K562 (cell line): ENCODE measurements around the gene ART1. TPM values are rescaled to one million over a fixed set of nuclear protein-coding genes. Genes with fewer than 3 reads are reported as not detected.

Experiments used
- ATAC-seq: fragments of 200-7000 bp; cut with Tn5 transposase; 3 replicates; pipeline ENCODE4 v1.9.1; 2020; ENCODE audit warnings: moderate library complexity
- BruUV-seq: library from RNA; stranded (reverse); fragments of 400-500 nt; replicated peaks from 2 replicates; lab custom pipeline; 2021; lab: Mats Ljungman, UMichigan
- CTCF ChIA-PET: fragments of 300-600 bp; formaldehyde crosslinking; extraction: SDS; loops from one replicate; lab custom pipeline; 2021; ENCODE audit warnings: low intra/inter-chr PET ratio; lab: Yijun Ruan, JAX
- POLR2A ChIA-PET: fragments of 300-600, 350-650 bp; sonication (Branson Sonifier 250); formaldehyde crosslinking; extraction: SDS; loops from one replicate; lab custom pipeline; 2021; ENCODE audit warnings: antibody characterized with exemption, inconsistent platforms; lab: Yijun Ruan, JAX
- DNase-seq, 4 experiments: peaks; one replicate each; pipeline versions ENCODE4 v3.0.0 to v3.0.0-alpha.2; 2011 to 2018; ENCODE audit warnings: low spot score in 3 of 4, mixed read lengths in 3 of 4; ENCODE audit errors: extremely low read depth in 1 of 4
- FAIRE-seq: peaks from 2 replicates; lab custom pipeline; 2011; peaks lifted over from hg19 to GRCh38; lab: Jason Lieb, UNC
- H2AFZ ChIP-seq: 2 replicates; pipeline ENCODE4 v1.6.0; 2011; ENCODE audit warnings: low read depth, low read length, control low read depth, inconsistent platforms
- H3K27ac ChIP-seq: fragments of 200-600 bp; 3 replicates; pipeline ENCODE4 v1.8.0; 2011; ENCODE audit warnings: low read depth, mild to moderate bottlenecking, control low read depth, inconsistent platforms, low read length, moderate library complexity, mixed read lengths; ENCODE audit errors: extremely low read depth
- H3K27me3 ChIP-seq, 2 experiments: fragments of 300-600 bp in 1 of 2; 2 replicates in 1 of 2; 3 replicates in 1 of 2; pipeline versions ENCODE4 v1.6.0 to v1.8.0; 2011; ENCODE audit warnings: inconsistent platforms in 2 of 2, low read length in 2 of 2, mild to moderate bottlenecking in 1 of 2, mixed read lengths in 1 of 2, moderate library complexity in 1 of 2; ENCODE audit not compliant: control insufficient read depth in 2 of 2, insufficient read depth in 2 of 2
- H3K36me3 ChIP-seq: fragments of 300-600 bp; 3 replicates; pipeline ENCODE4 v1.8.0; 2011; ENCODE audit warnings: mild to moderate bottlenecking, low read length, inconsistent platforms; ENCODE audit not compliant: control insufficient read depth, insufficient read depth
- H3K4me1 ChIP-seq, 2 experiments: fragments of 200-600 bp in 1 of 2; replicated peaks in 1 of 2; 2 replicates in 1 of 2; 3 replicates in 1 of 2; pipeline versions ENCODE4 v1.5.1 to v1.8.0; 2011; ENCODE audit warnings: inconsistent platforms in 2 of 2, low read length in 2 of 2, mild to moderate bottlenecking in 1 of 2, mixed read lengths in 1 of 2, moderate library complexity in 1 of 2; ENCODE audit not compliant: control insufficient read depth in 2 of 2, insufficient read depth in 2 of 2
- H3K4me2 ChIP-seq: 2 replicates; pipeline ENCODE4 v1.6.1; 2011; ENCODE audit warnings: low read length, control low read depth, inconsistent platforms, mixed read lengths; ENCODE audit not compliant: insufficient read depth
- H3K4me3 ChIP-seq: fragments of 200-600 bp; sonication (generic), shearing (Covaris generic); 2 replicates; pipeline ENCODE4 v1.5.1; 2016; ENCODE audit warnings: control low read depth, inconsistent platforms
- H3K79me2 ChIP-seq: fragments of 200-600 bp; 3 replicates; pipeline ENCODE4 v1.8.0; 2011; ENCODE audit warnings: low read length, inconsistent platforms; ENCODE audit not compliant: control insufficient read depth, insufficient read depth
- H3K9ac ChIP-seq, 2 experiments: 2 replicates each; pipeline versions ENCODE4 v1.6.0 to v1.6.1; 2011; ENCODE audit warnings: low read depth in 2 of 2, low read length in 2 of 2, control low read depth in 1 of 2, inconsistent platforms in 1 of 2, mild to moderate bottlenecking in 1 of 2, mixed read lengths in 1 of 2; ENCODE audit not compliant: insufficient read depth in 1 of 2
- H3K9me1 ChIP-seq: one replicate; pipeline ENCODE4 v1.6.0; 2011; ENCODE audit warnings: inconsistent platforms, mild to moderate bottlenecking, low read length, moderate library complexity; ENCODE audit not compliant: control insufficient read depth, insufficient read depth
- H3K9me3 ChIP-seq: replicated peaks from 2 replicates; pipeline ENCODE4 v1.5.1; 2011; ENCODE audit warnings: low read depth, low read length, inconsistent platforms; ENCODE audit not compliant: control insufficient read depth, insufficient read depth
- H4K20me1 ChIP-seq: replicated peaks from 2 replicates; pipeline ENCODE4 v1.6.1; 2011; ENCODE audit warnings: low read length, inconsistent platforms, mixed read lengths; ENCODE audit not compliant: control insufficient read depth, insufficient read depth
- BACH1 ChIP-seq: fragments of 200-800 bp; sonication (Bioruptor generic); IDR thresholded peaks from 2 replicates; pipeline ENCODE4 v1.6.1; 2016; ENCODE audit warnings: missing genetic modification characterization, missing compliant biosample characterization
- EHMT2 ChIP-seq: fragments of 450-650 bp; IDR thresholded peaks from 2 replicates; pipeline ENCODE4 v1.6.1; 2018; ENCODE audit warnings: antibody characterized with exemption
- FOXA1 ChIP-seq: fragments of 450-650 bp; IDR thresholded peaks from 2 replicates; pipeline ENCODE4 v1.6.1; 2016; ENCODE audit warnings: mild to moderate bottlenecking, borderline replicate concordance
- KLF10 ChIP-seq: fragments of 250-450 bp; sonication (Bioruptor Pico); IDR thresholded peaks from 2 replicates; pipeline ENCODE4 v1.6.1; 2021; ENCODE audit warnings: matching md5 sums
- MLX ChIP-seq, 2 experiments: fragments of 450-650 bp in 1 of 2; sonication (generic) in 1 of 2; formaldehyde crosslinking; conservative IDR thresholded peaks; 2 replicates each; pipeline versions ENCODE4 v1.4.0 to v1.8.1; 2020 to 2022; ENCODE audit warnings: mild to moderate bottlenecking in 1 of 2, missing genetic modification reagents in 1 of 2
- MYBL2 ChIP-seq, 2 experiments: fragments of 450-650 bp in 1 of 2; sonication (generic) in 1 of 2; formaldehyde crosslinking in 1 of 2; IDR thresholded peaks; 2 replicates each; pipeline versions ENCODE4 v1.6.1 to v1.8.1; 2017 to 2022; ENCODE audit warnings: borderline replicate concordance in 1 of 2, inconsistent platforms in 1 of 2, low read depth in 1 of 2, mild to moderate bottlenecking in 1 of 2, missing genetic modification reagents in 1 of 2, moderate library complexity in 1 of 2
- SMARCC2 ChIP-seq: fragments of 450-650 bp; IDR thresholded peaks from 2 replicates; pipeline ENCODE4 v1.6.1; 2017; ENCODE audit warnings: antibody characterized with exemption, moderate library complexity, mild to moderate bottlenecking, low read depth
- YY1 ChIP-seq, 3 experiments: IDR thresholded peaks; 2 replicates each; pipeline ENCODE4 v1.6.1; 2011; ENCODE audit warnings: low read length in 2 of 3, mild to moderate bottlenecking in 2 of 3, moderate library complexity in 2 of 3, borderline replicate concordance in 1 of 3, control low read depth in 1 of 3, low read depth in 1 of 3; ENCODE audit not compliant: insufficient read depth in 3 of 3, insufficient replicate concordance in 2 of 3, control insufficient read depth in 1 of 3, insufficient read length in 1 of 3; ENCODE audit errors: extremely low read depth in 1 of 3
- ZBTB2 ChIP-seq: fragments of 450-650 bp; IDR thresholded peaks from 2 replicates; pipeline ENCODE4 v1.6.1; 2016; ENCODE audit warnings: antibody characterized with exemption
- ZBTB34 ChIP-seq: fragments of 250-450 bp; sonication (Bioruptor Pico); IDR thresholded peaks from 2 replicates; pipeline ENCODE4 v1.8.0; 2021; ENCODE audit warnings: mild to moderate bottlenecking, moderate library complexity
- ZNF224 ChIP-seq: sonication (generic); formaldehyde crosslinking; IDR thresholded peaks from 2 replicates; pipeline ENCODE4 v1.8.0; 2022; ENCODE audit warnings: mild to moderate bottlenecking, missing genetic modification reagents
- ZNF311 ChIP-seq: fragments of 250-450 bp; sonication (Bioruptor Pico); IDR thresholded peaks from 2 replicates; pipeline ENCODE4 v1.4.0; 2020; ENCODE audit warnings: mild to moderate bottlenecking, moderate library complexity
- ZNF512 ChIP-seq: IDR thresholded peaks from 2 replicates; pipeline ENCODE4 v1.6.1; 2016; ENCODE audit warnings: missing genetic modification characterization, missing compliant biosample characterization
- ZZZ3 ChIP-seq: fragments of 450-650 bp; IDR thresholded peaks from 2 replicates; pipeline ENCODE4 v1.6.1; 2016; ENCODE audit warnings: antibody characterized with exemption, mild to moderate bottlenecking, moderate library complexity
- WGBS: fragments of 100-300 bp; shearing (Covaris generic); methylation state at CpG from one replicate; pipeline ENCODE4 v1.1.6; 2016; ENCODE audit warnings: low coverage, mixed read lengths; ENCODE audit not compliant: insufficient coverage; ENCODE audit errors: missing lambda C conversion rate; 5-methylcytosine and 5-hydroxymethylcytosine counted together
- in situ Hi-C: fragments of 300-500 bp; cut with MboI; formaldehyde crosslinking; loops from 4 replicates; pipeline ENCODE4 v1.15.0; 2018; ENCODE audit warnings: inconsistent platforms, mixed read lengths
- intact Hi-C: fragments of 100-400 bp; cut with micrococcal nuclease; formaldehyde crosslinking; loops from 2 replicates; pipeline ENCODE4 v1.14.2; 2022
- polyA plus RNA-seq, 8 experiments: library from polyadenylated mRNA; depleted of rRNA in 4 of 8; stranded (reverse) in 5 of 8; unstranded in 3 of 8; fragments of >200 nt; fragmentation: Nextera tagmentation in 2 of 8; fragmentation: Illumina TruSeq in 1 of 8; extraction: Ambion mirVana in 2 of 8; extraction: Trizol in 1 of 8; gene quantifications; 2 replicates each; pipeline versions ENCODE4 v1.2.1 to v1.2.3, GENCODE V29; 2011 to 2014; ENCODE audit warnings: inconsistent platforms in 1 of 8, missing spikeins in 1 of 8
- total RNA-seq, 7 experiments: library from RNA; depleted of rRNA in 6 of 7; stranded (reverse); fragments of >200 nt in 6 of 7; fragmentation: Illumina TruSeq in 2 of 7; extraction: Trizol in 2 of 7; gene quantifications; 2 replicates each; pipeline versions ENCODE4 v1.2.1 to v1.2.3, GENCODE V29; 2011 to 2021; ENCODE audit warnings: low replicate concordance in 1 of 7

ART1 gene
- total and polyA plus RNA-seq, 9 of the 15 experiments (the other 6 are each of a cell fraction or from before 2014, with no cell fraction given), result not detected

GRCh38 chr11:3703383-3703782 is 58.5 kb downstream of the ART1 start (continued):
- TF ChIP-seq ZNF512, result no peak
- TF ChIP-seq ZNF224 (CRISPR knock-in tag), result no peak
- TF ChIP-seq SMARCC2, result no peak
- no peak for TF ChIP-seq FOXA1
- TF ChIP-seq ZBTB2, result no peak
- no peak for TF ChIP-seq MLX (CRISPR knock-in tag; conservative IDR thresholded peaks at IDR 0.05)

GRCh38 chr11:3707176-3707575 is 62.2 kb downstream of the ART1 start:
- intact Hi-C loops, result no loop called here
- WGBS, result 81% methylated on average over 2 of the region's 2 CpGs
- FAIRE-seq, result no peak
- BruUV-seq, result no TSS peak
- Histone ChIP-seq H3K9me1 (no peaks in the 10 kb centered on the region), H3K79me2 (no peaks in the 10 kb centered on the region), H3K9me3 (no peaks in the 10 kb centered on the region), H3K4me3 (no peak overlapping the region), H3K27ac (no peak overlapping the region), H3K4me2 (no peak overlapping the region), H3K9ac (no peak overlapping the region), H4K20me1 (no peaks in the 10 kb centered on the region), H3K27me3 (no peaks in the 10 kb centered on the region), H2AFZ (no peak overlapping the region), H3K4me1 (no peaks in the 10 kb centered on the region), H3K36me3 (peaks cover 93% of the 10 kb centered on the region)
- in situ Hi-C loops, result no loop called here
- no peak for ATAC-seq
- DNase-seq, result no peak
- POLR2A ChIA-PET, result interaction anchor here (0.7 kb wide), 1 partner anchor 14 kb away, joined by 3 read pairs; no protein-coding TSS in a partner anchor
- CTCF ChIA-PET, result no interaction called here
- no peak for TF ChIP-seq ZNF311
- no peak for TF ChIP-seq ZZZ3
- TF ChIP-seq MYBL2 (IDR thresholded peaks at IDR 0.05; ENCODE audit: low read depth), result no peak
- no peak for TF ChIP-seq MYBL2 (CRISPR knock-in tag; IDR thresholded peaks at IDR 0.05; ENCODE audit: borderline replicate concordance)
- no peak for TF ChIP-seq BACH1 (tag)
- no peak for TF ChIP-seq EHMT2
- TF ChIP-seq YY1 (IDR thresholded peaks at IDR 0.05; ENCODE audit: borderline replicate concordance in 1 of 3, control insufficient read depth in 1 of 3, extremely low read depth in 1 of 3, insufficient read depth in 3 of 3, insufficient read length in 1 of 3, insufficient replicate concordance in 2 of 3, low read depth in 1 of 3, low read length in 2 of 3), result no peak
- no peak for TF ChIP-seq KLF10 (CRISPR knock-in tag)
- TF ChIP-seq ZBTB34 (CRISPR knock-in tag), result no peak
